GM23338 (cell line): Measurements from ENCODE around the gene MORN3. TPM values are rescaled to one million over a fixed set of nuclear protein-coding genes. Genes with fewer than 3 reads are reported as not detected.

Experiments
- ATAC-seq: fragments of 200-7000 bp; cut with Tn5 transposase; 3 replicates; pipeline ENCODE4 v1.9.1; 2020
- DNase-seq: peaks from one replicate; pipeline ENCODE4 v3.0.0-alpha.2; 2015; ENCODE audit warnings: low spot score
- H2AFZ ChIP-seq: fragments of 200-600 bp; sonication (generic); 2 replicates; pipeline ENCODE4 v1.8.0; 2016; ENCODE audit warnings: antibody characterized with exemption, mild to moderate bottlenecking, moderate library complexity
- H3F3A ChIP-seq: fragments of 200-600 bp; sonication (generic); replicated peaks from 2 replicates; pipeline ENCODE4 v1.8.0; 2017; ENCODE audit warnings: antibody characterized with exemption, mixed run types, low read depth
- H3K27ac ChIP-seq: fragments of 200-600 bp; sonication (generic); 2 replicates; pipeline ENCODE4 v1.6.1; 2016; ENCODE audit warnings: low read depth
- H3K27me3 ChIP-seq: fragments of 200-600 bp; sonication (generic); 2 replicates; pipeline ENCODE4 v1.8.0; 2016; ENCODE audit warnings: mild to moderate bottlenecking, mixed run types, moderate library complexity; ENCODE audit not compliant: insufficient read depth
- H3K36me3 ChIP-seq: fragments of 200-600 bp; sonication (generic); 2 replicates; pipeline ENCODE4 v1.8.0; 2016; ENCODE audit warnings: mild to moderate bottlenecking; ENCODE audit not compliant: insufficient read depth
- H3K4me1 ChIP-seq: fragments of 200-600 bp; sonication (generic); 2 replicates; pipeline ENCODE4 v1.8.0; 2016; ENCODE audit warnings: mild to moderate bottlenecking, moderate library complexity; ENCODE audit not compliant: insufficient read depth
- H3K4me2 ChIP-seq: fragments of 200-600 bp; sonication (generic); 2 replicates; pipeline ENCODE4 v1.7.1; 2017; ENCODE audit warnings: mixed run types
- H3K4me3 ChIP-seq: fragments of 200-600 bp; sonication (generic); 2 replicates; pipeline ENCODE4 v1.6.1; 2016; ENCODE audit warnings: mixed run types
- H3K79me2 ChIP-seq: fragments of 200-600 bp; sonication (generic); replicated peaks from 2 replicates; pipeline ENCODE4 v1.8.0; 2017; ENCODE audit warnings: mild to moderate bottlenecking; ENCODE audit not compliant: insufficient read depth
- H3K9me2 ChIP-seq: fragments of 200-600 bp; sonication (generic); 2 replicates; pipeline ENCODE4 v1.8.0; 2017; ENCODE audit not compliant: insufficient read depth
- H4K20me1 ChIP-seq: fragments of 200-600 bp; sonication (generic); replicated peaks from 2 replicates; pipeline ENCODE4 v1.8.0; 2017; ENCODE audit warnings: mild to moderate bottlenecking; ENCODE audit not compliant: insufficient read depth
- H3K27ac Mint-ChIP-seq: 2 replicates; pipeline ENCODE4 v1.8.0; 2020; ENCODE audit warnings: inconsistent platforms, mild to moderate bottlenecking, moderate library complexity, mixed read lengths
- H3K27me3 Mint-ChIP-seq: 3 replicates; pipeline ENCODE4 v1.8.0; 2022; ENCODE audit warnings: low read depth, mild to moderate bottlenecking, moderate library complexity, mixed read lengths, inconsistent platforms; ENCODE audit not compliant: insufficient read depth, poor library complexity
- H3K36me3 Mint-ChIP-seq: 3 replicates; pipeline ENCODE4 v1.8.0; 2021; ENCODE audit warnings: low read depth, mild to moderate bottlenecking, inconsistent platforms, moderate library complexity, mixed read lengths
- H3K4me1 Mint-ChIP-seq: 3 replicates; pipeline ENCODE4 v1.8.0; 2020; ENCODE audit warnings: mild to moderate bottlenecking, inconsistent platforms, mixed read lengths
- H3K4me3 Mint-ChIP-seq: 3 replicates; pipeline ENCODE4 v1.8.0; 2021; ENCODE audit warnings: moderate library complexity, mild to moderate bottlenecking, inconsistent platforms, mixed read lengths
- H3K9me3 Mint-ChIP-seq: 3 replicates; pipeline ENCODE4 v1.8.0; 2020; ENCODE audit warnings: moderate library complexity, mild to moderate bottlenecking, inconsistent platforms, mixed read lengths
- ZNF331 ChIP-seq: fragments of 250-450 bp; sonication (Bioruptor Pico); IDR thresholded peaks from 2 replicates; pipeline ENCODE4 v1.5.0; 2020; ENCODE audit warnings: low read depth, mild to moderate bottlenecking, moderate library complexity
- polyA plus RNA-seq: library from polyadenylated mRNA; unstranded; fragments of >200 nt; fragmentation: Nextera tagmentation; extraction: Ambion mirVana; gene quantifications from 2 replicates; pipeline ENCODE4 v1.2.1, GENCODE V29; 2016
- total RNA-seq: library from RNA; depleted of rRNA; stranded (reverse); fragments of >200 nt; shearing (Covaris generic); gene quantifications from 2 replicates; pipeline ENCODE4 v1.2.3, GENCODE V29; 2014
- TF ChIP-seq, protein P1 (sequence below): fragments of 250-450 bp; sonication (Bioruptor Pico); IDR thresholded peaks from 2 replicates; pipeline ENCODE4 v1.5.0; 2020; ENCODE audit warnings: mild to moderate bottlenecking, moderate library complexity
- TF ChIP-seq, protein P2 (sequence below), 2 experiments: fragments of 200-600 bp in 1 of 2; sonication (generic) in 1 of 2; conservative IDR thresholded peaks; 2 replicates each; pipeline versions ENCODE4 v1.5.1 to v1.6.1; 2016 to 2017; ENCODE audit warnings: antibody characterized with exemption in 2 of 2, low read depth in 2 of 2, mild to moderate bottlenecking in 2 of 2, moderate library complexity in 1 of 2

The MORN3 gene
- total and polyA plus RNA-seq, 2 experiments from 2014 or later = 0.14 to 0.36 TPM

DNA sequence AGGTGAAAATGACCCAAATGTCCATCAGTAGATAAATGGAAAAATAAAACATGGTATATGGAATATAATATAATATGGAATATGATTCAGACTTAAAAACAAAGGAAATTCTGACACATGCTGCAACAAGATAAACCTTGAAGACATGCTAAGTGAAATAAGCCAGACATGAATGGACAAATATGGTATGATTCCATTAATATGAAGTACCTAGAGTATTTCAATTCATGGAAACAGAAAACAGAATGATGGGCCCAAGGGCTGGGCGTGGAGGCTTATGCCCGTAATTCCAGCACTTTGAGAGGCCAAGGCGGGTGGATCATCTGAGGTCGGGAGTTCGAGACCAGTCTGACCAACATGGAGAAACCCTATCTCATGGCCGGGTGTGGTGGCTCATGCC lies 65.9 kb downstream of the MORN3 start (continued):
- TF ChIP-seq, protein P1, sequence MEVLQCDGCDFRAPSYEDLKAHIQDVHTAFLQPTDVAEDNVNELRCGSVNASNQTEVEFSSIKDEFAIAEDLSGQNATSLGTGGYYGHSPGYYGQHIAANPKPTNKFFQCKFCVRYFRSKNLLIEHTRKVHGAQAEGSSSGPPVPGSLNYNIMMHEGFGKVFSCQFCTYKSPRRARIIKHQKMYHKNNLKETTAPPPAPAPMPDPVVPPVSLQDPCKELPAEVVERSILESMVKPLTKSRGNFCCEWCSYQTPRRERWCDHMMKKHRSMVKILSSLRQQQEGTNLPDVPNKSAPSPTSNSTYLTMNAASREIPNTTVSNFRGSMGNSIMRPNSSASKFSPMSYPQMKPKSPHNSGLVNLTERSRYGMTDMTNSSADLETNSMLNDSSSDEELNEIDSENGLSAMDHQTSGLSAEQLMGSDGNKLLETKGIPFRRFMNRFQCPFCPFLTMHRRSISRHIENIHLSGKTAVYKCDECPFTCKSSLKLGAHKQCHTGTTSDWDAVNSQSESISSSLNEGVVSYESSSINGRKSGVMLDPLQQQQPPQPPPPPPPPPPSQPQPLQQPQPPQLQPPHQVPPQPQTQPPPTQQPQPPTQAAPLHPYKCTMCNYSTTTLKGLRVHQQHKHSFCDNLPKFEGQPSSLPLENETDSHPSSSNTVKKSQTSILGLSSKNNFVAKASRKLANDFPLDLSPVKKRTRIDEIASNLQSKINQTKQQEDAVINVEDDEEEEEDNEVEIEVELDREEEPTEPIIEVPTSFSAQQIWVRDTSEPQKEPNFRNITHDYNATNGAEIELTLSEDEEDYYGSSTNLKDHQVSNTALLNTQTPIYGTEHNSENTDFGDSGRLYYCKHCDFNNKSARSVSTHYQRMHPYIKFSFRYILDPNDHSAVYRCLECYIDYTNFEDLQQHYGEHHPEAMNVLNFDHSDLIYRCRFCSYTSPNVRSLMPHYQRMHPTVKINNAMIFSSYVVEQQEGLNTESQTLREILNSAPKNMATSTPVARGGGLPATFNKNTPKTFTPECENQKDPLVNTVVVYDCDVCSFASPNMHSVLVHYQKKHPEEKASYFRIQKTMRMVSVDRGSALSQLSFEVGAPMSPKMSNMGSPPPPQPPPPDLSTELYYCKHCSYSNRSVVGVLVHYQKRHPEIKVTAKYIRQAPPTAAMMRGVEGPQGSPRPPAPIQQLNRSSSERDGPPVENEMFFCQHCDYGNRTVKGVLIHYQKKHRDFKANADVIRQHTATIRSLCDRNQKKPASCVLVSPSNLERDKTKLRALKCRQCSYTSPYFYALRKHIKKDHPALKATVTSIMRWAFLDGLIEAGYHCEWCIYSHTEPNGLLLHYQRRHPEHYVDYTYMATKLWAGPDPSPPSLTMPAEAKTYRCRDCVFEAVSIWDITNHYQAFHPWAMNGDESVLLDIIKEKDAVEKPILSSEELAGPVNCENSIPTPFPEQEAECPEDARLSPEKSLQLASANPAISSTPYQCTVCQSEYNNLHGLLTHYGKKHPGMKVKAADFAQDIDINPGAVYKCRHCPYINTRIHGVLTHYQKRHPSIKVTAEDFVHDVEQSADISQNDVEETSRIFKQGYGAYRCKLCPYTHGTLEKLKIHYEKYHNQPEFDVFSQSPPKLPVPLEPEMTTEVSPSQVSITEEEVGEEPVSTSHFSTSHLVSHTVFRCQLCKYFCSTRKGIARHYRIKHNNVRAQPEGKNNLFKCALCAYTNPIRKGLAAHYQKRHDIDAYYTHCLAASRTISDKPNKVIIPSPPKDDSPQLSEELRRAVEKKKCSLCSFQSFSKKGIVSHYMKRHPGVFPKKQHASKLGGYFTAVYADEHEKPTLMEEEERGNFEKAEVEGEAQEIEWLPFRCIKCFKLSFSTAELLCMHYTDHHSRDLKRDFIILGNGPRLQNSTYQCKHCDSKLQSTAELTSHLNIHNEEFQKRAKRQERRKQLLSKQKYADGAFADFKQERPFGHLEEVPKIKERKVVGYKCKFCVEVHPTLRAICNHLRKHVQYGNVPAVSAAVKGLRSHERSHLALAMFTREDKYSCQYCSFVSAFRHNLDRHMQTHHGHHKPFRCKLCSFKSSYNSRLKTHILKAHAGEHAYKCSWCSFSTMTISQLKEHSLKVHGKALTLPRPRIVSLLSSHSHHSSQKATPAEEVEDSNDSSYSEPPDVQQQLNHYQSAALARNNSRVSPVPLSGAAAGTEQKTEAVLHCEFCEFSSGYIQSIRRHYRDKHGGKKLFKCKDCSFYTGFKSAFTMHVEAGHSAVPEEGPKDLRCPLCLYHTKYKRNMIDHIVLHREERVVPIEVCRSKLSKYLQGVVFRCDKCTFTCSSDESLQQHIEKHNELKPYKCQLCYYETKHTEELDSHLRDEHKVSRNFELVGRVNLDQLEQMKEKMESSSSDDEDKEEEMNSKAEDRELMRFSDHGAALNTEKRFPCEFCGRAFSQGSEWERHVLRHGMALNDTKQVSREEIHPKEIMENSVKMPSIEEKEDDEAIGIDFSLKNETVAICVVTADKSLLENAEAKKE (CRISPR knock-in tag) = no peak

DNA sequence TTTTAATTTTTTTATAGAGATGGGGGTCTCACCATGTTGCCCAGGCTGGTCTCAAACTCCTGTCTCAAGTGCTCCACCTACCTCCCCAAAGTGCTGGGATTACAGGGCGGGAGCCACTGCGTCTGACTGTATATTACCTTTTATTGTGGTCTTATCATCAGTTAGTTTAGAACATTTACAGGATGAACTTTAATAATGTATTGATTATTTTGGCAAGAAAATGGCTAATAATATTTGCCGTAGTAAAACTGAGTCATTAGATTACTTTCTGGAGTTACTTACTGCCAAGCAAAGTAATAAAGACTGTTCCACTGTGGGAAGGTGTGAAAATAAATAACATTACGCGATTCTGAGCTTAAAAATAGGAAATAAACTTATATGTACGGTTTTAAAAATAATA lies 66.7 kb downstream of the MORN3 start:
- H4K20me1 ChIP-seq = no peaks in the 10 kb centered on the region
- H3F3A ChIP-seq = no peaks in the 10 kb centered on the region; the same call in 1 of the 2 replicates
- no peaks in the 10 kb centered on the region for H3K79me2 ChIP-seq
- ATAC-seq = no peak
- H3K4me1 Mint-ChIP-seq = no peaks in the 10 kb centered on the region
- TF ChIP-seq, protein P2, sequence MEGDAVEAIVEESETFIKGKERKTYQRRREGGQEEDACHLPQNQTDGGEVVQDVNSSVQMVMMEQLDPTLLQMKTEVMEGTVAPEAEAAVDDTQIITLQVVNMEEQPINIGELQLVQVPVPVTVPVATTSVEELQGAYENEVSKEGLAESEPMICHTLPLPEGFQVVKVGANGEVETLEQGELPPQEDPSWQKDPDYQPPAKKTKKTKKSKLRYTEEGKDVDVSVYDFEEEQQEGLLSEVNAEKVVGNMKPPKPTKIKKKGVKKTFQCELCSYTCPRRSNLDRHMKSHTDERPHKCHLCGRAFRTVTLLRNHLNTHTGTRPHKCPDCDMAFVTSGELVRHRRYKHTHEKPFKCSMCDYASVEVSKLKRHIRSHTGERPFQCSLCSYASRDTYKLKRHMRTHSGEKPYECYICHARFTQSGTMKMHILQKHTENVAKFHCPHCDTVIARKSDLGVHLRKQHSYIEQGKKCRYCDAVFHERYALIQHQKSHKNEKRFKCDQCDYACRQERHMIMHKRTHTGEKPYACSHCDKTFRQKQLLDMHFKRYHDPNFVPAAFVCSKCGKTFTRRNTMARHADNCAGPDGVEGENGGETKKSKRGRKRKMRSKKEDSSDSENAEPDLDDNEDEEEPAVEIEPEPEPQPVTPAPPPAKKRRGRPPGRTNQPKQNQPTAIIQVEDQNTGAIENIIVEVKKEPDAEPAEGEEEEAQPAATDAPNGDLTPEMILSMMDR (conservative IDR thresholded peaks at IDR 0.05; ENCODE audit: low read depth in 2 of 2) = peak in 1 of 2 experiments; percentile 8; a peak in 1 of 4 replicates
- TF ChIP-seq ZNF331 (CRISPR knock-in tag) = no peak
- DNase-seq = no peak
- H3K36me3 Mint-ChIP-seq = no peaks in the 10 kb centered on the region
- no peaks in the 10 kb centered on the region for H3K4me1 ChIP-seq
- H3K9me3 Mint-ChIP-seq = peaks cover 2% of the 10 kb centered on the region; the same call in 2 of the 3 replicates
- H3K4me3 ChIP-seq = no peak overlapping the region
- H3K9me2 ChIP-seq = no peaks in the 10 kb centered on the region
- no peaks in the 10 kb centered on the region for H3K27me3 ChIP-seq
- H2AFZ ChIP-seq = no peak overlapping the region
- H3K27ac ChIP-seq = no peak overlapping the region
- H3K4me3 Mint-ChIP-seq = no peak overlapping the region
- no peaks in the 10 kb centered on the region for H3K36me3 ChIP-seq
- H3K27me3 Mint-ChIP-seq = peaks cover 1% of the 10 kb centered on the region
- H3K27ac Mint-ChIP-seq = no peak overlapping the region
- no peak overlapping the region for H3K4me2 ChIP-seq
